HG03575 (cell line): ENCODE data around the gene SCNN1A.

ENCODE experiments used
- ATAC-seq: cut with Tn5 transposase; IDR thresholded peaks from one replicate; pipeline ENCODE4 v1.9.1; 2021; ENCODE audit not compliant: unreplicated experiment, insufficient number of reproducible peaks, low FRiP score; ENCODE audit errors: extremely low read depth

SCNN1A gene

DNA sequence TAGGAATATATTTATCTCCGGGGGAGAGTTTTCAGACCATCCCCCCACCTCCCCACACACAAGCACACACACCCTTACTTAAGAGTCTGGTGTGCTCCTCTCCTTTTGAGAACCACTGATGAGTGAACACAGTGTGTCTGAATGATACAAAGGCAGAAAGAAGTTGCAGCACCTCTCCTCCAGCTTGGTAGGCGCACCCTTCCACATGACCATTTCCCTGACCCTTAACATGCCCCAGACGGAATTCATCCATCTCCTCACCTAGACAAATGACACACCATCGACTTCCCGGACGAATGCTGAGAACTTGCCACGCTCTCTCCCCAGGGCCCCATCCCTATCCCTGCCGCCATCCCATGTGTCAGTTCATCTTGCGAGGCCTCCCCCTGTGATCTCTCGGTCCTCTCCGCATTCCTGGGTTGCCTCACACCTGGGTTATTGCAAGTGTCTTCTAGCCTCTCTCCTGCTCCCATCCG, 37.4 kb downstream of the SCNN1A start:
- no peak for ATAC-seq

DNA sequence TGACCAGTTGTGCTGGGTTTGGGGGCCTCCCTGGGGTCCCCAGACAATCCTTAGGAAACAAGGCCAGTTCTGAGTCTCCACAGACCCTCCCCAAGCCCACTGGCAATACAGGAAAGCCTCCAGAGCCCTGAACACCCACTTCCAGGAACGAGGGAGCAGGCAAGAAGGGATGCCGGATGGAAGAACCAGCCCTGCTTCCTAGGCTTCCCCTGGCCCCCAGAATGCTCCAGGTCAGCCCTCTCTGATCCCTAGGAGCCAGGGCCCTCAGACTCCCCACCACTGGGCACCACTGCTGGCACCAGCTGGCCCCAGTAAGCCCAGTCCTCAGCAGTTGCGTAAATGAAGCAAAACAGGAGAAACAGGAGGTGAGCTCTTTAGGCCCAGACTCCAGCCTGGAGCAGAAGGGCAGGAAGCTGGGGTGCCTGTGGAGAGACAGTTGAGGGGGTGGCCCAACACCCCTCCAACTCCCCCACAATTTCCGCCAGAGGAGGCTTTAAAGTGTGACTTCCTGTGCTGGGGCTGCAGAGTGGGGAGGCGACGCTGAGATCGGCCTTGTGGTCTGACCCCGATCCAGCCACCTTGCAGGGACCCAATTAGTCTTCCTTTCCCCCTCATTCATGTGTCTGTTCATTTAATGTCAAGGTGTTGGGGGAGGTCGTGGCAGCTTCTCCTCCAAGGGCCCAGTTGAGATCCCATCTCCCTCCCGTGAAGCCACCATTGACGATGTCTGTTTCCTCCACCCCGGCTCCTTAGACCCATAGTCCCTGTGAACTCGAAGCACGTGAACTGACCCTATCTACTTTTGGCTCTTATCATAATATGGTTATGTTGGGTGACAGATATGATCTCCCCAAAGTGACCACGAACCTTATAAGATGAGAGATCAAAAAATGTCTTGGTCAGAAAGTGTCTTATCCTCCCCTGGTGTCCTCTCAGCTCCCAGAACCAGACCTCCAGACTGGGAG, 38.2 kb downstream of the SCNN1A start:
- ATAC-seq: no peak

DNA sequence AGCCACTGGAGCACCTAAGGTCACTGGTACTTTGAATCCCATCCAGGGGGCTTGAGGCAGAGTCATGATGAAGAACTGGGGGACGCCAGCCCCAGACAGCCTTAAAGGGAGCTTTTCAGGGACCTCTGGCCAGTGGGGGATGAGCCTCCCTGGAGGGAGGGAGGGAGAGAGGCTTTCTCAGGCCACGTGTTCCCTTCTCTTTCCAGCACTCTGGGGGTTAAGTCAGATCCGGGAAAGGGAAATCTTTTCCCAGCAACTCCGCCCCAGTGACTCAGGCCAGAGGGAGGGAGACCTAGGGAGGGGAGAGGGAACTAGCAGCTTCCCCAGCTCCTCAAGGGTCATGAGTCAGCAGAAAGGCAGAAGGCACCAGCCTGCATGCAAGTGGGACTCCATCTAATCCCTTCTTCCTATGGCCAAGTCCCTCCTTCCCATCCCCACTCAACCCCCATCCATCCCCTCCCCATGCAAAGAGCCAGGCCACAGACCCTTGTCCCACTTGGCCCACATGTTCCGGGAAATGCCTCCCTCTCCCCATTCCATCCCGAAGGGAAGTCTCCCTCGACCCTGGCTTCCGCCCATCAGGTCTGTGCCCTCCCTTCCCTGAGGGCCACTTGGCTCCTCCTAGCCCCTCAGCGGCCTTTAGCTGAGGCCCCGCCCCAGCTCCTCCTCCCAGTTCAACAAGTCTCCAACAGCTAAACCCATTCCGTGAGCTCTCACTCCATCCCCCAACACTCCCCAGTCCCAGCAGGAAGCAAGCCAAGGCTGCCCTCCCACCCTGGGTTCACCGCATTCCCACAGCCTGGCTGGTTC, 39.1 kb downstream of the SCNN1A start:
- ATAC-seq: no peak

DNA sequence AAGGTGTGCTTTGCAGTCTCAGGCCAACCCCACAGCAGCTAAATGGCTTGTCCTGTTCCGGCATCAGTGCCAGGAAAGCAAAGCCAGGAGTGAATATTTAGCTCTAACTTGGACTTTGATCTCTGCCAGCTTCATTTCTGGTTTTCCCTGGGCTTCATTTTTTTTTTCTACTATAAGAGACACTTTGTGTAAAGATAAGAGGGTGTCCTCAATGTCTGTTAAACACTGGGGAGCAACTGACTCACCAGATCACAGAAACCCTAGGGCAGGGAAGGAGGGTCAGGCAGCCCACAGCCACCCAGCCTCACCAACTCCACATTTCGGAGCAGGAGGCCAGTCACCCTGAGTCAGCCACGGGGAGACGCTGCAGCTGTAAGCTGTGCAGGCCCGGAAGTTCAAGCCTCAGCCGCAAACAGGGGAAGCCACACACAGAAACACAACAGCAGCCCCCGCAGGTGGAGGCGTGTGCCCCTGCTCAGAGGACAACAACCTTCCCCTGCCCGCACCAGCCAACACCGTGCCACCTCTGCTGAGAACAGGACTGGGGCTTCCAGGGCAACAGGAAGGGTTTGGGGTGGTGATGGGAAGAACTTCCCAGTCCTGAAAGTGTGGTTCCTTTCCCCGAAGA, 39.8 kb downstream of the SCNN1A start:
- ATAC-seq: no peak

DNA sequence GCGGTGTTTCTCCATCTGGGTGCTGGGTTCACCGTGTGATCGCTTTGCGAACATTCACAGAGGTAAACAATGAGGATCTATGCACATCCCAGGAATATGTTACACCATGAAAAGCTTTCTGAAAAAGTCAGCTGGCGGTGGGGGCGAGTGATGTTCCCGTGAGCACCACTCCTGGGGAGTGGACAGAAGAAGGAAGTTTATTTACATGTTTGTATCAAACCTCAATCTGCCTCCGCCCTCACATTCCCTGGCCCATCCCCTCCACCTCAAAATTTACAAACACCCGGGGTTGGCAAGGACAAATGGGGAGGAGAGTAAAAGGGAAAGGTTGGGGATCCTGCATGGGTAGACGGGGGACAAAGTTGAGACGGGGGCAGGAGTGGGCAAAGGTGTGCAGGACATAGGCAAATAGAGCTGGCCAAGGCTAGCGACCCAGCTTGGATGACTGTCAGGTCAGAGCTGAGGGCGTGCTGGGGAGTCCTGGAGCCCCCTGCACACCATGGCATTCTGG, 40.4 kb downstream of the SCNN1A start:
- no peak for ATAC-seq

DNA sequence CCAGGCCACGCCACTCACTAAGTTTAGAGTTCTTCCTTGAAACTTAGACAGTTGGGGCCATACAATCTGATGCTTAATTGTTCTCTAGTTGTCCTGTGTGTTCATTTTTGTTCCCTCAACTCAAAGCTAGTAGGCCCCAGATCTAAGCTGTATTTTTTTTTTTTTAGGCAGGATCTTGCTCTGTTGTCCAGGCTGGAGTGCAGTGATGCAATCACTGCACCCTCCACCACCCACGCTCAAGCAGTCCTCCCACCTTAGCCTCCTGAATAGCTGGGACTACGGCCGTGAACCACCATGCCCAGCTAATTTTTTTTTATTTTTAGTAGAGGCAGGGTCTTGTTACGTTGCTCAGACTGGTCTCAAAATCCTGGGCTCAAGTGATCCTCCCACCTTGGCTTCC, 41.0 kb downstream of the SCNN1A start:
- ATAC-seq: no peak

DNA sequence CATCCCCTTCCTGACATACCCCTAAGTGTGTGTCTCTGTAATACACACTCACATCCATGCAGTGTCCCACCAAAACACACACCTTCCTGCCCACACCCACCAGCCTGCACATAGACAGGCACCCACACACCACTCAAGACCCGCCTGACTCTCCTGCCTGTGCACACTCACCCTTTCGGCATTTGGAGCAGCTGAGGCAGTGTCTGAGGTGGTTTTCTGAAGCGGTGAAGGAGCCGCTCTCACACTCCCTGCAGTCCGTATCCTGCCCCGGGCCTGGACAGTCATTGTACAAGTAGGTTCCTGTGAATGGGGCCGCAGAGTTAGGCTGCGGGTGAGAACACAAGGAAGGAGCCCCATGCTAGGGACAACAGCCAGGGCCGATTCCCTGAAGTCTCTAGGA, 41.8 kb downstream of the SCNN1A start:
- no peak for ATAC-seq

DNA sequence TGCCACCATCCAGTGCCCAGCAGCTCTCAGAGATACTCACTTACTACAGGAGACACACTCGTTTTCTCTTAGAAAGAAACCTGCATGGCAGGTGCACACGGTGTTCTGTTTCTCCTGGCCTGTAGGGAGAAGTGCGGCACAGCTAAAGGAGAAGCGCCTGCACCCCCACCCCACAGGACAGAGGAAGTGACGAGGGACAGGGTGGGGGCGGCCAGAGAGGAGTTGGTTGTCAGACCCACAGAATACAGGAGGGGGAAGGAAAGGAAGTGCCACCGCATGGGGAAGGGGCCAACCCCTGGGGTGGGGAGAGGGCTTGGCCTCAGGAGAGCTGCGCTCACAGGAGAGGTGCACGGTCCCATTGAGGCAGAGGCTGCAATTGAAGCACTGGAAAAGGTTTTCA, 42.3 kb downstream of the SCNN1A start:
- ATAC-seq: no peak

DNA sequence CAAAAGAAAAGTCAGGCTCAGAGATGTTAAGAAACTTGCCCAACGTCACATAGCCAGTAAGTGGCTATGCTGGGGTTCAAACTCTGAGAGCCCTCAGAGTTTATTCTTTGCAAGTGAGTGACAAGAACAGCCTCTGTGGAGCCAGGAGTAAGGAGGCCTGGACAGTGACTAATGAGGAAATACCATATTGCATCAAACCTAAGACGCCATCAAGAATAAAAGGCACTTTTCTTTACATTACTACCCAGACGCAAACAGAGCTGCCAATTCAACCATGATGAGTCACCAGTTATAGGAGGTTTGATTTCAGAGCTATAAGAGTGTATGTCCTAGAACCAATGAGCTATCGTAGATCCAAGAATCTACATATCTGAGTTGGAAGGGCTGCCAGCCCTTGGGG, 42.9 kb downstream of the SCNN1A start:
- ATAC-seq: no peak

DNA sequence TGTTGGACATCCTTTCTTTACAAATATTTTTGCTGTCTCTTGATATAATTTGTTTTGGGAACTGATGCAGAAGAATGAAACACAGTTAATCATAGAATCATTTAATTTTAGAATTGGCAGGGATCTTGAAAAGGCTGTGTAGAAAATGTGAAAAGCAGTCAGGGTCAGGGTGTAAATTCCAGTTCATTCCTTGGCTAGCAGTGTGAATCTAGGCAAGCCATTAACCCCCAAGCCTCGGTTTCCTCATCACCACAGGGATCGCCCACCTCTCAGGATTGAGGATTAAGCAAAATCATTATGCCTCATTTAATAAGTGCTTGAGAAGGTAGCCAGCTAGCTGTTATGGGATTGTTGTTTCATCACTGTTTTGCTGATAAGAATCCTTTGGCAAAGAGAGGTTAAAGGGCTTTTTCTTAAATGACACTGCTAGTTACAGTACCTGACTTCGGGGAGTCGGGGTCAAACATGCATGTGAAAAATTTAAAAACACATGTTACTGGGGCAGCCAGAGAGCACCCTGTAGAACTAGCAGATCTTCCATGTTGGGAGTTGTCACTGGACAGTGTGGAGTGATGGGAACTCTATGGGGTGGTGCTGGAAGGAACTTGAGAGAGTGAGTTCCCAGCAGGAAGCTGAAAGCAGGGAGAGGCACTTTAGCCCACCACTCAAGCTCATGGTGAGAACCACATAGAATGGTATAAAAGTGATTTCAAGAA, 44.2 kb downstream of the SCNN1A start:
- no peak for ATAC-seq

DNA sequence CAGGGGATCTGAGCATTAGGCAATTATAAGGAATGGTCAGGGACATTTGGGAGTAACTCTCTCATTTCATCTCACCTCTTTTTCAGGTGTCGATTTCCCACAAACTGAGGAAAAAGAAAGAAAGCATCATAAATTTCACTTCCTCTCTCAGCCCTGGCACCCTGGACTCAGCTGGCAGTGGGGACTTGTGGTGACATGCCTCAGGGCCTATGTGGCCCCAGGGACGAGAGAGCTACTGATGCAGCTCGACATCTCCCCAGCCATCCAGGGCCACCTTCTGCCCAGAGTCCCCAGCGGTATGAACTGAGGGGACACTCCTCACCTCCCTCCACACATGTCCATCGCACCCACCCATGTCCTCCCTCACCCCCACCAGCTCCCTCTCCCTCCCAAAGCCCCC, 45.2 kb downstream of the SCNN1A start:
- no peak for ATAC-seq

DNA sequence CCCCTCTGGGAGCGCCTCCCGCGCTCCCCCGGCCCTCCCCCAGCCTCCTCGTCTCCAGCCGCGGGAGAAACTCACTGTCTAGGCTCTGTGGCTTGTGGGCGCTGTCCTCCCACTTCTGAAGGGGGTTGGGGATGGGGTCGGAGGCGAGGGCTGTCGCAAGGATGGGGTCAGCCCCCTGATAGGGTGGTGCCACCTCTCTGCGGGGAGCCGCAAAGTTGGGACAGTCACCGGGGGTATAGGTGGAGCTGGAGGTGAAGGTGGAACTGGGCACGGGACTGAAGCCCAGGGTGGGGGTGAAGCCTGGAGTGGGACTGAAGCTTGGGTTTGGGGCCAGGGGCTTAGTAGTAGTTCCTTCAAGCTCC, 45.7 kb downstream of the SCNN1A start:
- no peak for ATAC-seq

DNA sequence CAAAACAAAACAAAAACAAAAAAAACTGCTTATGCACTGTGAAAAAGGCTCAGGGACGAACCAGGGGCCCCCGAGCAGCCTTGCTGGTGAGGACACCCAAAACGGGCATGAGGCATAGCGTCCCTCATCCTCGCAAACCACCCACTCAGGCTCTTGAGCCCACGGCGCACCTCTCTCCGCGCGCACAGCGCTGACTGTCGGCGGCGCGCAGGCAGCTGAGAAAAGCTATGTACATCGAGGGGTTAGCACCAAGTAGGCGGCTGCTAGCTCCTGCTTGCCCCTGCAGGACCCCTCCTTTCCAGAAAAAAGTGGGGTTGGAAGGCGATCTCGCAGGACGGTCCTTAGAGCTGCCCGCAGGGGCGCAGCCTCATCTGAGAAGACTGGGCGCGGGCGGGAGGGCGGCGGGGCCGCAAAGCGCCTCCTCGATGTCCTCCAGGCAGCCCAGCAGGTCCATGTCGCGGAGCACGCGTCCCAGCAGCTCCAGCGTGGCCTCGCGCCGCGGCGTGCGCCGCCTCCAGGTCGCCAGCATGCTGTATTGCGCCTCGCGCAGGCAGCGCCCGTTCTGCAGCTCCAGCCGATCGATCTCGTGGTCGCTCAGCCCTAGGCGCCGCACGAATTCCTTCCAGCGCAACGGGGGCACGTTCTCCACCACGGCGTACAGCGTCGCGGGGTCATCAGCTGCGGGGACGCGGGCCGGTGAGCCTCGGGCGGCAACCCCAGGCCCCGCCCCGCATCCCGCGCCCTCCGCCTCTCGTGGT, 46.2 kb downstream of the SCNN1A start:
- ATAC-seq: no peak

DNA sequence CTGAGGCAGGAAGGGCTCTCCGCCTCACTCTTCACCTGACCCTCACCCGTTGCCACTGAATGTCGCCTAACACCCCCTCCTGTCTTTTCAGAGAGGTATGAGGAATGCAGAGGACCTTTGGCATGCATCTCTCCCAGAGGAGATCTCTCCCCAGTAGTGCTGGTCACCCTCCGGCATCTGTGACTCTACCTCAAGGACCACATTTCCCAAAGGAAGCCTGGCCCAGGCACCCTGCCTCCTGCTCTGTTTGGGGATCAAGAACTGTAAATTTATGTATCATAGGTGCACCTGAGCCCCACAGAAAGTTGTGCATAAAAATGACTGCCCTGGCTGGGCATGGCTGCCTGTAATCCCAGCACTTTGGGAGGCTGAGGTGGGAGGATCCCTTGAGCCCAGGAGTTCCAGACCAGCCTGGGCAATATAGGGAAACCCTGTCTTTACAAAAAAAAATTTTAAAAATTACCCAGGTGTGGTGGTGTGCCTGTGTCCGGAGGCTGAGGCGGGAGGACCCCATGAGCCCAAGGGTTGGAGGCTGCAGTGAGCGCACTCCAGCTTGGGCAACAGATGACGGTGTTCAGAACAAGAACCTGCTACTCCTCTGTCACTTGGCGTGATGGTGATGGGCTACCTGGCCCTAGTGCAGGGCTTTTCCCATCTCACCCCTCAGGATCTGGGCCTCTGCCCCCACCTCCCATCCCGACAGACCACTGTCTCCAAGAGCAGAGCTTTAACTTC, 47.2 kb downstream of the SCNN1A start:
- ATAC-seq: no peak

DNA sequence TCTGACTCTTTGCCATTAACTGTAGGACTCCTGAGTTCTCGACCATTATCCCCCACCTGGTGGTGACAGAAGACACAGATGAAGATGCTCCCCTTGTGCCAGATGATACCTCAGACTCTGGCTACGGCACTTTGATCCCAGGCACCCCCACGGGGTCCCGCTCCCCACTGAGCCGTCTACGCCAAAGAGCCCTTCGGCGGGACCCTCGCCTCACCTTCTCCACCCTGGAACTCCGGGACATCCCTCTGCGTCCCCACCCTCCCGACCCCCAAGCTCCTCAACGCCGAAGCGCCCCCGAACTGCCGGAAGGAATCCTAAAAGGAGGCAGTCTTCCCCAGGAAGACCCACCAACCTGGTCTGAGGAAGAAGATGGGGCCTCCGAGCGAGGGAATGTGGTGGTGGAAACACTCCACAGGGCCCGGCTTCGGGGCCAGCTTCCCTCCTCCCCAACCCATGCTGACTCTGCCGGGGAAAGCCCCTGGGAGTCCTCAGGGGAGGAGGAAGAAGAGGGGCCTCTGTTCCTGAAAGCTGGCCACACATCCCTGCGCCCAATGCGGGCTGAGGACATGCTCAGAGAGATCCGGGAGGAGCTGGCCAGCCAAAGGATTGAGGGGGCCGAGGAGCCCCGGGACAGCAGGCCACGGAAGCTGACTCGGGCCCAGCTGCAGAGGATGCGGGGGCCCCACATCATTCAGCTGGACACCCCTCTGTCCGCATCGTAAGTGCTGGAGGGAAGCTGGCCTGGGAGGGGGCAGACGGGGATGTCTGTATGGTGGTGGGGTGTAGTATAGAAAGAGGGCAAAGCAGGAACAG, 47.9 kb downstream of the SCNN1A start:
- ATAC-seq: no peak

DNA sequence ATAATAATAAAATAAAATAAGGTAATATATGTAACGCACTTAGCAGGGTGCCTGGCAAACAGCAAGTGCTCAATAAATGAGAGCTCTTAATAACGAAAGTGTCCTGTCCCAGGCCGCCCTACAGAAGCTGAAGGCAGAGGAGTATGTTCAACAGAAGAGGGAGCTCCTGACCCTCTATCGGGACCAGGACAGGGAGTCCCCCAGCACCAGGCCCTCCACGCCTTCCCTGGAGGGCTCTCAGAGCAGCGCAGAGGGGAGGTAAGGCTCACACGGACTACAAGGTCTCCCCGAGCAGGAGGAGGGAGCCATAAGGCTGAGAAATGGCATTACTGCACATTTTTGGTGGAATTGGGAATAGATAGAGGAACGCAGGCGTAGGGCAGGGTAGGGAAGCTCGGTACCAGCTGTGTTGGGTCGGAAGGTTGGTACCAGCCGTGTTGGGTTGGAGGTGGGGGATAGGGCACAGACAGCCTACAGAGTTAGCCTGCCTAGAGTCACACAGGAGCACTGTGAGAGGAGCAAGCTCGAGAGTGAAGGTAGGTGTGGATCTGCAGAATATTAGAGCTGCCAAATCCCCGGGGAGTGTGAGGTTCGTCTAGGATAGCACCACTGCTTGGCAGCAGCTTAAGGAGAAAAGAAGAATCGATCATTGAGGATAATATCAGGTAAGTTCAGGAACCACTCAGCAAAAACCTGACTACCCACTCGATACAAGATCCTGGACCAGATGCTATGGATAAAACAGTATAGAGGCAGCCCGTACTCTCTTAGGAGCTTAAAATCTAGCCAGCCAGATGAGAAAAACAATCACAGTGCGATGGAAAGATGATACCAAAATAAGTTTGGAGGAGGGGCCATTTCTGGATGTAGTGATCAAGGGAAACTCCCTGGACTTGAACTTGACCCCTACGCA, 48.8 kb downstream of the SCNN1A start:
- no peak for ATAC-seq
